Measurements from ENCODE around the gene CEP43.

CEP43 gene

GRCh38 chr6:167044696-167045095 lies 45.5 kb downstream of the CEP43 start:
- no peak overlapping the region for H3K27ac ChIP-seq
- no peak for TF ChIP-seq CTCF (conservative IDR thresholded peaks at IDR 0.05)

- no peak for TF ChIP-seq CTCF (conservative IDR thresholded peaks at IDR 0.05)
These were observed 46.8 kb downstream of the CEP43 start for GRCh38 chr6:167045828-167046580.

GRCh38 chr6:167046861-167047495 lies 47.8 kb downstream of the CEP43 start:
- TF ChIP-seq CTCF (conservative IDR thresholded peaks at IDR 0.05) = no peak
- no peak overlapping the region for H3K27ac ChIP-seq

More at GRCh38 chr6:167045828-167046580, 46.8 kb downstream of the CEP43 start:
- no peak overlapping the region for H3K27ac ChIP-seq

GRCh38 chr6:167047554-167047953 lies 48.4 kb downstream of the CEP43 start:
- H3K27ac ChIP-seq = no peak overlapping the region
- TF ChIP-seq CTCF (conservative IDR thresholded peaks at IDR 0.05) = no peak
